DND-41 (cell line): Measurements from ENCODE around the gene CS.
"Not testable (repeated sequence)": the region's sequence is repeated elsewhere in the genome, so short reads cannot be mapped to it uniquely, and the experiment has no call there.

Experiments used
- ATAC-seq: fragments of 200-7000 bp; cut with Tn5 transposase; 3 replicates; pipeline ENCODE4 v1.9.1; 2021; ENCODE audit warnings: low read depth; ENCODE audit not compliant: insufficient read depth
- DNase-seq: peaks from one replicate; pipeline ENCODE4 v3.0.0-alpha.2; 2020
- H2AFZ ChIP-seq: 2 replicates; pipeline ENCODE4 v1.6.0; 2012; ENCODE audit warnings: low read depth, low read length
- H3K27ac ChIP-seq: 2 replicates; pipeline ENCODE4 v1.5.1; 2012; ENCODE audit warnings: low read length, inconsistent platforms
- H3K27me3 ChIP-seq: fragments of 200-600 bp; sonication (generic); 2 replicates; pipeline ENCODE4 v1.6.0; 2012; ENCODE audit warnings: low read length, mild to moderate bottlenecking, inconsistent platforms; ENCODE audit not compliant: insufficient read depth, poor library complexity
- H3K36me3 ChIP-seq: 2 replicates; pipeline ENCODE4 v1.5.1; 2012; ENCODE audit warnings: low read length, inconsistent platforms; ENCODE audit not compliant: insufficient read depth
- H3K4me1 ChIP-seq: 2 replicates; pipeline ENCODE4 v1.5.1; 2012; ENCODE audit warnings: mild to moderate bottlenecking, low read length; ENCODE audit not compliant: insufficient read depth
- H3K4me2 ChIP-seq: 2 replicates; pipeline ENCODE4 v1.6.0; 2012; ENCODE audit warnings: mild to moderate bottlenecking, moderate library complexity, low read length, inconsistent platforms; ENCODE audit not compliant: insufficient read depth
- H3K4me3 ChIP-seq, 2 experiments: fragments of 200-600 bp in 1 of 2; shearing (Covaris generic) in 1 of 2; 2 replicates each; pipeline ENCODE4 v1.5.1; 2012 to 2016; ENCODE audit warnings: inconsistent platforms in 2 of 2, low read length in 2 of 2, mild to moderate bottlenecking in 2 of 2, low read depth in 1 of 2, moderate library complexity in 1 of 2
- H3K79me2 ChIP-seq: 2 replicates; pipeline ENCODE4 v1.6.0; 2012; ENCODE audit warnings: low read length, inconsistent platforms; ENCODE audit not compliant: insufficient read depth
- H3K9ac ChIP-seq: 2 replicates; pipeline ENCODE4 v1.6.0; 2012; ENCODE audit warnings: low read depth, mild to moderate bottlenecking, inconsistent platforms, low read length, moderate library complexity
- H3K9me3 ChIP-seq: 2 replicates; pipeline ENCODE4 v1.5.1; 2012; ENCODE audit warnings: low read length, moderate library complexity, mild to moderate bottlenecking, inconsistent platforms; ENCODE audit not compliant: insufficient read depth, severe bottlenecking
- H4K20me1 ChIP-seq: 2 replicates; pipeline ENCODE4 v1.6.0; 2012; ENCODE audit warnings: low read length; ENCODE audit not compliant: insufficient read depth
- CTCF ChIP-seq: IDR thresholded peaks from 2 replicates; pipeline ENCODE4 v1.5.1; 2012; ENCODE audit warnings: borderline replicate concordance, low read length, moderate library complexity, mild to moderate bottlenecking; ENCODE audit not compliant: poor library complexity, severe bottlenecking; ENCODE audit errors: extremely low read depth
- EZH2 ChIP-seq: IDR thresholded peaks from 3 replicates; pipeline ENCODE4 v1.6.1; 2012; ENCODE audit warnings: borderline replicate concordance, low read depth, mild to moderate bottlenecking, moderate library complexity, low read length, inconsistent platforms; ENCODE audit not compliant: severe bottlenecking

CS gene

GRCh38 chr12:56280849-56281248 is 19.3 kb downstream of the CS start:
- Histone ChIP-seq H3K9ac (no peak overlapping the region), H3K4me3 (no peak overlapping the region), H3K79me2 (peaks cover 6% of the 10 kb centered on the region), H3K9me3 (no peaks in the 10 kb centered on the region), H2AFZ (no peak overlapping the region), H3K27me3 (no peaks in the 10 kb centered on the region), H4K20me1 (no peaks in the 10 kb centered on the region), H3K27ac (no peak overlapping the region), H3K36me3 (peaks cover 82% of the 10 kb centered on the region), H3K4me2 (no peak overlapping the region), H3K4me1 (no peaks in the 10 kb centered on the region)
- no peak for TF ChIP-seq CTCF
- TF ChIP-seq EZH2: no peak
- DNase-seq (no peak), ATAC-seq (no peak)

- Histone ChIP-seq H3K4me1 (no peaks in the 10 kb centered on the region), H4K20me1 (no peaks in the 10 kb centered on the region), H3K9me3 (no peaks in the 10 kb centered on the region), H3K27ac (no peak overlapping the region), H3K27me3 (no peaks in the 10 kb centered on the region), H3K9ac (no peak overlapping the region), H2AFZ (no peak overlapping the region), H3K4me2 (no peak overlapping the region), H3K79me2 (no peaks in the 10 kb centered on the region), H3K4me3 (no peak overlapping the region), H3K36me3 (peaks cover 93% of the 10 kb centered on the region)
- DNase-seq: no peak
- ATAC-seq: no peak
- TF ChIP-seq CTCF (no peak), EZH2 (no peak)
These were observed 21.2 kb downstream of the CS start for GRCh38 chr12:56278905-56279304.

GRCh38 chr12:56274299-56274698 is 25.8 kb downstream of the CS start:
- no peak overlapping the region for H3K4me3 ChIP-seq
- H3K9ac ChIP-seq: no peak overlapping the region
- H3K36me3 ChIP-seq: peaks cover 86% of the 10 kb centered on the region
- H3K27ac ChIP-seq: no peak overlapping the region
- DNase-seq (no peak), ATAC-seq (no peak)
- H3K79me2 ChIP-seq: no peaks in the 10 kb centered on the region
- no peak overlapping the region for H2AFZ ChIP-seq
- no peaks in the 10 kb centered on the region for H3K4me1 ChIP-seq
- no peak overlapping the region for H3K4me2 ChIP-seq
- H4K20me1 ChIP-seq: no peaks in the 10 kb centered on the region
- TF ChIP-seq EZH2: no peak
- no peak for TF ChIP-seq CTCF
- no peaks in the 10 kb centered on the region for H3K9me3 ChIP-seq
- no peaks in the 10 kb centered on the region for H3K27me3 ChIP-seq

GRCh38 chr12:56272468-56272867 is 27.7 kb downstream of the CS start:
- not testable (repeated sequence) for H3K9ac ChIP-seq, H3K79me2 ChIP-seq, H3K4me2 ChIP-seq, H3K4me3 ChIP-seq, ATAC-seq, H3K27ac ChIP-seq, H3K9me3 ChIP-seq, H2AFZ ChIP-seq, H3K27me3 ChIP-seq, H3K4me1 ChIP-seq, DNase-seq, H4K20me1 ChIP-seq
- H3K36me3 ChIP-seq: peaks cover 74% of the 10 kb centered on the region
